Measurements from ENCODE around the gene CSPG5.

Gene CSPG5

DNA sequence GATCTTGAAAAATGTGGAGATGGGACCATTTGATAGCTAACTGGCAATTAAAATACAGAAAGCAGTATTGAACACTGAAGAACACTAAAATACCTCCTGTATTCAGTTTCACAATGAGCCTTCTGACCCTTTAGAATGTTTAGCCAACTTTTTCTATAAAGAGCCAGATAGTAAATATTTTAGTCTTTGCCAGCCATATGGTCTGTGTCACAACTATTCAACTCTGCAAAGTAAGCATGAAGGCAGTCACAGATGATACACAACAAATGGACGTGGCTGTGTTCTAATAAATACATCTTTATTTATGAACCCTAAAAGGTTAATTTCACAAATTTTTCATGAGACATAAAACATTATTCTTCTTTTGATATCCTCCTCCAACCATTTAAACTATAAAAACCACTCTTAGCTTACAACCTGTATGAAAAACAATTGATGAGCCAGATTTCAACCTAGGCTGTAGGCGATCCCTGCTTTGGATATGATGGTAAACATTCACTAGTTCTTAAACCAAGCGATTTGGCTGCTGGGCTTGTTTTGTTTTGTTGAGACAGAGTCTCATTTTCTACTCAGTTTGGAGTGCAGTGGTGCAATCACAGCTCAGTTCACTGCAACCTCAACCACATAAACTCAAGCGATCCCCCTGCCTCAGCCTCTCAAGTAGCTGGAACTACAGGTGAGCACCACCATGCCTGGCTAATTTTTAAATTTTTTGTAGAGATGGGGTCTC is 13.6 kb upstream of the CSPG5 start:
- H3K27ac Mint-ChIP-seq, result no peak overlapping the region
- TF ChIP-seq, protein P1, sequence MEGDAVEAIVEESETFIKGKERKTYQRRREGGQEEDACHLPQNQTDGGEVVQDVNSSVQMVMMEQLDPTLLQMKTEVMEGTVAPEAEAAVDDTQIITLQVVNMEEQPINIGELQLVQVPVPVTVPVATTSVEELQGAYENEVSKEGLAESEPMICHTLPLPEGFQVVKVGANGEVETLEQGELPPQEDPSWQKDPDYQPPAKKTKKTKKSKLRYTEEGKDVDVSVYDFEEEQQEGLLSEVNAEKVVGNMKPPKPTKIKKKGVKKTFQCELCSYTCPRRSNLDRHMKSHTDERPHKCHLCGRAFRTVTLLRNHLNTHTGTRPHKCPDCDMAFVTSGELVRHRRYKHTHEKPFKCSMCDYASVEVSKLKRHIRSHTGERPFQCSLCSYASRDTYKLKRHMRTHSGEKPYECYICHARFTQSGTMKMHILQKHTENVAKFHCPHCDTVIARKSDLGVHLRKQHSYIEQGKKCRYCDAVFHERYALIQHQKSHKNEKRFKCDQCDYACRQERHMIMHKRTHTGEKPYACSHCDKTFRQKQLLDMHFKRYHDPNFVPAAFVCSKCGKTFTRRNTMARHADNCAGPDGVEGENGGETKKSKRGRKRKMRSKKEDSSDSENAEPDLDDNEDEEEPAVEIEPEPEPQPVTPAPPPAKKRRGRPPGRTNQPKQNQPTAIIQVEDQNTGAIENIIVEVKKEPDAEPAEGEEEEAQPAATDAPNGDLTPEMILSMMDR (IDR thresholded peaks at IDR 0.05), result no peak

DNA sequence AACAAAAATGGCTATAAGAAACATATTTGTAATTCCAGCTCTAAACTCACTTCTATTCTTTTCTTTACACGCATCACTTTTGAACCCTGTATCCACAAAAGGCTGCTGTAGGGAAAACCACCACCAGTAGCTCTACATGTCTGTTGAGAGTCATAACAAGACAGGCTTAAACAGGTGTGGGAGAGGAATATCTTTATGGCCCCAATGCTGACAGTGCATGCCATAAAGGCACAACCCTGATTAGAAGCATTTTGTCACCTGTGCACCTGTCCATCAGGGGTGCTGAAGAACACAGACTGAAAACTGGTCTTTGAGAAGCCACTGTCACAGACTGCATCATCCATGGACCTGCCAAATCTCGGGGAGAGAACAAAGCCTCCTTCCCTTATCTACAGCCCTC is 11.6 kb upstream of the CSPG5 start:
- Mint-ChIP-seq H3K27ac (no peak overlapping the region), H3K4me3 (no peak overlapping the region), H3K36me3 (ENCODE audit: low read depth) (peaks cover 88% of the 10 kb centered on the region), H3K9me3 (no peaks in the 10 kb centered on the region), H3K4me1 (no peaks in the 10 kb centered on the region), H3K27me3 (ENCODE audit: low read depth, poor library complexity) (peaks cover 3% of the 10 kb centered on the region)
- TF ChIP-seq, protein P1 (IDR thresholded peaks at IDR 0.05), result no peak
- no peak for DNase-seq

More for the DNA sequence above, 13.6 kb upstream of the CSPG5 start:
- H3K27me3 Mint-ChIP-seq (ENCODE audit: low read depth, poor library complexity), result peaks cover 3% of the 10 kb centered on the region
- peaks cover 82% of the 10 kb centered on the region for H3K36me3 Mint-ChIP-seq (ENCODE audit: low read depth)
- H3K4me3 Mint-ChIP-seq, result no peak overlapping the region
- no peaks in the 10 kb centered on the region for H3K9me3 Mint-ChIP-seq
- DNase-seq, result no peak
- H3K4me1 Mint-ChIP-seq, result no peaks in the 10 kb centered on the region

DNA sequence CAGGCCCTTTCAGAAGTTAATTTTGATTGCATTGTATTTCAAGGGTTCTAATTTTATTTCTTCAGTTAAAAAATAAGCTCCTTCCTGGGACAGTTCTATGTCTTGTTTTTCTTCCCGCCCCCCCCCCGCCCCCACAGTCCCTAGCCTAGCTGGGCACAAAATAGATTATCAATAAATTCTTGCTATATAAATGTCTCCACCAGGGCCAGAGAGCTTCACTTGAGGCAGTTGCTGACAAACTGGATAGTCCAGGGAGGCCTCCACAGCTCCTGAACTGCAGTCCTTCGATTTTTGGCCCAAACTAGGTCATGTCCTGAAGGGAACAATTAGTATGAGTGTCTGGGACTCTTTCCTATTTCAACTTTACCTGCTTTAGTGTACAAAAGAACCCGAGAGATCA is 9.9 kb upstream of the CSPG5 start:
- H3K9me3 Mint-ChIP-seq, result no peaks in the 10 kb centered on the region
- no peak for DNase-seq
- no peak overlapping the region for H3K27ac Mint-ChIP-seq
- no peak overlapping the region for H3K4me3 Mint-ChIP-seq
- peaks cover 78% of the 10 kb centered on the region for H3K36me3 Mint-ChIP-seq (ENCODE audit: low read depth)
- H3K4me1 Mint-ChIP-seq, result no peaks in the 10 kb centered on the region
- TF ChIP-seq, protein P1 (IDR thresholded peaks at IDR 0.05), result no peak
- no peaks in the 10 kb centered on the region for H3K27me3 Mint-ChIP-seq (ENCODE audit: low read depth, poor library complexity)

DNA sequence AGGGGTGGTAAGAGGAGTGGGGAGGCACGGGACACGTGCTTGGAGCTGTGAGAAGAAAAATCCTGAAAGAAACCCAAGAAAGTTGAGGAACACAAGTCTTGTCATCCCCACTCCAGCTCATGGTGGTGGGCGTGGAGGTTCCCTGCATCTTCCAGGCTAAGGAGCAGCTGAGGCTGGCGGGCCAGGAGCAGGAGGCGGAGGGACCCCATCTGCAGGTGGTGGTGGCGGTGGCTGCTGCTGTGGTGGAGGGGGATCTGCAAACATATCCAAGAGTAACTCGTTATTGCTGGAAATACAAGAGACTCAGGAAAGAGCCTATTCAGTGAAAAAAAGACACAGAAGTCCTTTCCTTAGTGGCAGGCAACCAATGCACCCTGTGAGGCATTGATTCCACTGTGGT is 9.4 kb upstream of the CSPG5 start:
- TF ChIP-seq, protein P1 (IDR thresholded peaks at IDR 0.05), result no peak
- H3K9me3 Mint-ChIP-seq, result no peaks in the 10 kb centered on the region
- H3K27ac Mint-ChIP-seq, result no peak overlapping the region
- H3K4me1 Mint-ChIP-seq, result no peaks in the 10 kb centered on the region
- no peaks in the 10 kb centered on the region for H3K27me3 Mint-ChIP-seq (ENCODE audit: low read depth, poor library complexity)
- H3K36me3 Mint-ChIP-seq (ENCODE audit: low read depth), result peaks cover 73% of the 10 kb centered on the region
- H3K4me3 Mint-ChIP-seq, result no peak overlapping the region
- DNase-seq, result no peak

DNA sequence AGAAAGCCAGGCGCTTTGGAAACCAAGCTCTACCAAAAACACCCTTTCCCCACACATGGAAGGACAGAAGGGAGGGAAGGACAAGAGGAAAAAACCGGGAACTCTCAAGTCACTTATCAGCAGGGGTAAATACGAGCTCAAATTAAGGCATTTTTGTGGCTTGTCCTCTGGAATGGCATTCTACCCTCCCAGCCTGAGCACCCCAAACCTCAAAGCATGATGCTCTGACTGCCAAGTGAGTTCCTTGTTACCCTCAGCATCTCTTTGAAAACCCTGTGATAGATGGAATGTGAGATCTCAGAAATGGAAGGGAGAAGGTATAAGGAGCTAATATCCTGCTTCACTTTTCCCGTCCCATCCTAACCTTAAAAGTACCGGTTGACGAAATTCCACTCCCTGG is 8.1 kb upstream of the CSPG5 start:
- no peak for DNase-seq
- Mint-ChIP-seq H3K9me3 (no peaks in the 10 kb centered on the region), H3K4me1 (no peaks in the 10 kb centered on the region), H3K36me3 (ENCODE audit: low read depth) (peaks cover 67% of the 10 kb centered on the region), H3K27ac (peak overlapping the region; percentile 78), H3K27me3 (ENCODE audit: low read depth, poor library complexity) (peaks cover 6% of the 10 kb centered on the region), H3K4me3 (no peak overlapping the region)
- TF ChIP-seq, protein P1 (IDR thresholded peaks at IDR 0.05), result no peak
